ENCODE data around the gene RNF32.
"Not testable (repeated sequence)": the region's sequence is repeated elsewhere in the genome, so short reads cannot be mapped to it uniquely, and the experiment has no call there.

Gene RNF32

GRCh38 chr7:156676263-156676662, 35.7 kb downstream of the RNF32 start:
- no peak for DNase-seq (ENCODE audit: low read depth)

GRCh38 chr7:156677374-156678054, 36.9 kb downstream of the RNF32 start:
- no peak for DNase-seq (ENCODE audit: low read depth)

- no peak for DNase-seq (ENCODE audit: low read depth)
Measured at GRCh38 chr7:156680281-156680680, 39.7 kb downstream of the RNF32 start.

GRCh38 chr7:156682928-156683327, 42.4 kb downstream of the RNF32 start:
- no peak for DNase-seq (ENCODE audit: low read depth)

- DNase-seq (ENCODE audit: low read depth), result no peak
Measured at GRCh38 chr7:156684251-156684650, 43.7 kb downstream of the RNF32 start.

- no peak for DNase-seq (ENCODE audit: low read depth)
Measured at GRCh38 chr7:156684661-156685060, 44.1 kb downstream of the RNF32 start.

GRCh38 chr7:156691764-156692163, 51.2 kb downstream of the RNF32 start:
- no peak for DNase-seq (ENCODE audit: low read depth)

- no peak for DNase-seq (ENCODE audit: low read depth)
Measured at GRCh38 chr7:156692849-156693248, 52.3 kb downstream of the RNF32 start.

GRCh38 chr7:156693627-156694026, 53.1 kb downstream of the RNF32 start:
- no peak for DNase-seq (ENCODE audit: low read depth)

- DNase-seq (ENCODE audit: low read depth), result peak; percentile 41
Measured at GRCh38 chr7:156697283-156697682, 56.7 kb downstream of the RNF32 start.

- not testable (repeated sequence) for DNase-seq (ENCODE audit: low read depth)
Measured at GRCh38 chr7:156698512-156698911, 57.9 kb downstream of the RNF32 start.

GRCh38 chr7:156701787-156702186, 61.2 kb downstream of the RNF32 start:
- not testable (repeated sequence) for DNase-seq (ENCODE audit: low read depth)

- DNase-seq (ENCODE audit: low read depth), result no peak
Measured at GRCh38 chr7:156702399-156702798, 61.8 kb downstream of the RNF32 start.

- no peak for DNase-seq (ENCODE audit: low read depth)
Measured at GRCh38 chr7:156703209-156703608, 62.6 kb downstream of the RNF32 start.

- DNase-seq (ENCODE audit: low read depth), result no peak
Measured at GRCh38 chr7:156703773-156704482, 63.4 kb downstream of the RNF32 start.

- no peak for DNase-seq (ENCODE audit: low read depth)
Measured at GRCh38 chr7:156722043-156722826, 81.7 kb downstream of the RNF32 start.

GRCh38 chr7:156725073-156725472, 84.5 kb downstream of the RNF32 start:
- no peak for DNase-seq (ENCODE audit: low read depth)

GRCh38 chr7:156725936-156726335, 85.4 kb downstream of the RNF32 start:
- no peak for DNase-seq (ENCODE audit: low read depth)
